ENCODE results near the gene MOSPD3. TPM values are rescaled to one million over a fixed set of nuclear protein-coding genes. Genes with fewer than 3 reads are reported as not detected.

The MOSPD3 gene
- total and polyA plus RNA-seq, 2 experiments from 2014 or later, result 15.3 to 23.5 TPM

DNA sequence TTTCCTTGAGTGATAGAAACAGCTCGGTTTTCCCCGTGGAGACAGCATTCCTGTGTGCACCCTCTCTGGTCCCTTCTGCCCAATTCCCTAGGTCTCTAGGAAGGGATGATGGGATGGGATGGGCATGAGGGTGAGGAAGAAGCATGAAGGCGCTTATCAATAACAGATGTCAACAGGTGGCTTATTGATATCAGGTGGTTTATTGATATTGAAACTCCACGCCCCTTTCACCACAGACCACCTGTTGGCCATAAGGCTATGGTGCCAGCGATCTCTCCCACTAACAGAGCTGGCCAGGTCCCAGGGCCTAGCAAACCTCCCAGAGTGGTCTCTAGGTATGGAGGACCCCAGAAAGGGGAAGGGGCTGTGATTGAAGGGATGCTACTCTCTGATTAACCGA, 7.9 kb downstream of the MOSPD3 start:
- Mint-ChIP-seq H3K4me1 (no peaks in the 10 kb centered on the region), H3K27me3 (ENCODE audit: insufficient read depth, low read depth, poor library complexity) (peaks cover 16% of the 10 kb centered on the region), H3K4me3 (no peak overlapping the region), H3K36me3 (ENCODE audit: low read depth) (no peaks in the 10 kb centered on the region), H3K27ac (peak overlapping the region; percentile 20), H3K9me3 (no peaks in the 10 kb centered on the region)
- TF ChIP-seq POLR2AphosphoS5 (IDR thresholded peaks at IDR 0.05; ENCODE audit: low read depth) (no peak), CTCF (conservative IDR thresholded peaks at IDR 0.05; ENCODE audit: low read depth in 2 of 2) (no peak), ZNF114 (CRISPR knock-in tag; IDR thresholded peaks at IDR 0.05) (no peak), REST (IDR thresholded peaks at IDR 0.05; ENCODE audit: unreplicated experiment) (no peak), EZH2 (IDR thresholded peaks at IDR 0.05; ENCODE audit: low read depth, unreplicated experiment) (no peak), NANOG (IDR thresholded peaks at IDR 0.05; ENCODE audit: borderline replicate concordance) (no peak), ZNF331 (CRISPR knock-in tag; IDR thresholded peaks at IDR 0.05; ENCODE audit: low read depth) (no peak), JUNB (IDR thresholded peaks at IDR 0.05; ENCODE audit: unreplicated experiment) (no peak), STAT1 (IDR thresholded peaks at IDR 0.05; ENCODE audit: unreplicated experiment) (no peak)
- TF ChIP-seq, protein P1, sequence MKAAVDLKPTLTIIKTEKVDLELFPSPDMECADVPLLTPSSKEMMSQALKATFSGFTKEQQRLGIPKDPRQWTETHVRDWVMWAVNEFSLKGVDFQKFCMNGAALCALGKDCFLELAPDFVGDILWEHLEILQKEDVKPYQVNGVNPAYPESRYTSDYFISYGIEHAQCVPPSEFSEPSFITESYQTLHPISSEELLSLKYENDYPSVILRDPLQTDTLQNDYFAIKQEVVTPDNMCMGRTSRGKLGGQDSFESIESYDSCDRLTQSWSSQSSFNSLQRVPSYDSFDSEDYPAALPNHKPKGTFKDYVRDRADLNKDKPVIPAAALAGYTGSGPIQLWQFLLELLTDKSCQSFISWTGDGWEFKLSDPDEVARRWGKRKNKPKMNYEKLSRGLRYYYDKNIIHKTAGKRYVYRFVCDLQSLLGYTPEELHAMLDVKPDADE (IDR thresholded peaks at IDR 0.05), result no peak
- Histone ChIP-seq H4K20me1 (replicated peaks; ENCODE audit: insufficient read depth) (no peaks in the 10 kb centered on the region), H3K79me2 (replicated peaks; ENCODE audit: insufficient read depth) (no peaks in the 10 kb centered on the region), H3K4me3 (no peak overlapping the region), H3K36me3 (ENCODE audit: insufficient read depth) (no peaks in the 10 kb centered on the region), H3K4me2 (no peak overlapping the region), H2AFZ (no peak overlapping the region), H3K27me3 (ENCODE audit: insufficient read depth) (no peaks in the 10 kb centered on the region; the same call in 1 of the 2 replicates), H3F3A (replicated peaks; ENCODE audit: low read depth) (0 out of 2 replicates have a peak, but pooled peaks cover 2% of the 10 kb centered on the region), H3K27ac (ENCODE audit: low read depth) (no peak overlapping the region), H3K9me2 (ENCODE audit: insufficient read depth) (no peaks in the 10 kb centered on the region), H3K4me1 (ENCODE audit: insufficient read depth) (peaks cover 4% of the 10 kb centered on the region; the same call in 1 of the 2 replicates)
- DNase-seq (ENCODE audit: low spot score), result no peak
- ATAC-seq, result no peak

Measured in GM23338 (cell line).